ENCODE results near the gene STIMATE.

The STIMATE gene

GRCh38 chr3:52845691-52846431 lies 51.5 kb downstream of the STIMATE start:
- Histone ChIP-seq H3K9me3 (ENCODE audit: control insufficient read depth, insufficient read depth, low read depth, low read length) (no peaks in the 10 kb centered on the region), H3K4me1 (ENCODE audit: control insufficient read depth, insufficient read depth, low read length) (no peaks in the 10 kb centered on the region), H3K27ac (ENCODE audit: extremely low read depth, low read depth, low read length) (no peak overlapping the region), H3K36me3 (ENCODE audit: control insufficient read depth in 2 of 2, insufficient read depth in 1 of 2, low read length in 2 of 2) (peaks cover 0 to 54% of the 10 kb centered on the region in 2 experiments; a peak in 2 of 3 replicates), H3K4me3 (ENCODE audit: low read depth, low read length) (no peak overlapping the region)
- POLR2A ChIA-PET = no interaction called here
- no peak for TF ChIP-seq ZNF248 (tag by site-specific recombination; IDR thresholded peaks at IDR 0.05)
- CTCF ChIA-PET = interaction anchor here (0.5 to 1.0 kb wide), 5 partner anchors 27 to 235 kb away, joined by 3 to 4 read pairs (median 4); no protein-coding TSS in a partner anchor

- H3K4me3 ChIP-seq (ENCODE audit: low read depth, low read length) = no peak overlapping the region
- H3K9me3 ChIP-seq (ENCODE audit: control insufficient read depth, insufficient read depth, low read depth, low read length) = no peaks in the 10 kb centered on the region
- ChIA-PET POLR2A (no interaction called here), CTCF (interaction anchor here (0.5 to 1.1 kb wide), 4 partner anchors 11 to 235 kb away, joined by 3 to 4 read pairs (median 4); partner anchors contain the start of gene MUSTN1)
- H3K4me1 ChIP-seq (ENCODE audit: control insufficient read depth, insufficient read depth, low read length) = no peaks in the 10 kb centered on the region
- TF ChIP-seq PBX3 (CRISPR knock-in tag; IDR thresholded peaks at IDR 0.05) (no peak), ZNF157 (tag by site-specific recombination; IDR thresholded peaks at IDR 0.05) (no peak), YY1 (tag by site-specific recombination; IDR thresholded peaks at IDR 0.05) (no peak), ZNF423 (tag by site-specific recombination; IDR thresholded peaks at IDR 0.05) (no peak), ZNF610 (tag by site-specific recombination; IDR thresholded peaks at IDR 0.05; ENCODE audit: borderline replicate concordance) (no peak), ZNF174 (tag by site-specific recombination; IDR thresholded peaks at IDR 0.05) (no peak), ZNF223 (tag by site-specific recombination; IDR thresholded peaks at IDR 0.05) (no peak), ZNF302 (tag by site-specific recombination; IDR thresholded peaks at IDR 0.05; ENCODE audit: low read depth) (no peak), ZBTB26 (tag by site-specific recombination; optimal IDR thresholded peaks at IDR 0.05) (no peak), KLF7 (tag by site-specific recombination; IDR thresholded peaks at IDR 0.05; ENCODE audit: borderline replicate concordance) (no peak), ZNF843 (tag by site-specific recombination; IDR thresholded peaks at IDR 0.05) (no peak), ZNF624 (tag by site-specific recombination; IDR thresholded peaks at IDR 0.05) (no peak), ZBTB48 (tag by site-specific recombination; IDR thresholded peaks at IDR 0.05) (no peak), ZNF626 (tag by site-specific recombination; IDR thresholded peaks at IDR 0.05) (no peak), KLF17 (tag by site-specific recombination; IDR thresholded peaks at IDR 0.05) (no peak), ZNF404 (tag by site-specific recombination; IDR thresholded peaks at IDR 0.05) (no peak), ZNF350 (tag by site-specific recombination; IDR thresholded peaks at IDR 0.05) (no peak), GLIS2 (tag by site-specific recombination; IDR thresholded peaks at IDR 0.05) (no peak)
- no peak overlapping the region for H3K27ac ChIP-seq (ENCODE audit: extremely low read depth, low read depth, low read length)
- H3K36me3 ChIP-seq (ENCODE audit: control insufficient read depth in 2 of 2, insufficient read depth in 1 of 2, low read length in 2 of 2) = peaks cover 0 to 54% of the 10 kb centered on the region in 2 experiments; a peak in 1 of 3 replicates
Observed at GRCh38 chr3:52845157-52845556, 52.2 kb downstream of the STIMATE start.

All from HEK293 (cell line).